Measurements from ENCODE around the gene PTPA.
"Not testable (repeated sequence)": the region's sequence is repeated elsewhere in the genome, so short reads cannot be mapped to it uniquely, and the experiment has no call there.

Gene PTPA

GRCh38 chr9:129113645-129114304, 2.6 kb downstream of the PTPA start:
- Histone ChIP-seq H3K27me3 (ENCODE audit: low read depth, low read length) (no peaks in the 10 kb centered on the region), H3K36me3 (ENCODE audit: control insufficient read depth in 1 of 2, insufficient read depth in 2 of 2, low read length in 2 of 2) (no peaks in the 10 kb centered on the region), H3K4me1 (ENCODE audit: control insufficient read depth in 1 of 2, insufficient read depth in 2 of 2, low read length in 2 of 2) (peaks cover 13 to 23% of the 10 kb centered on the region in 2 donors), H3K27ac (ENCODE audit: low read length) (no peak overlapping the region), H3K4me3 (ENCODE audit: low read depth in 1 of 2, low read length in 2 of 2) (no peak overlapping the region), H3K9me3 (ENCODE audit: control insufficient read depth in 1 of 2, low read length in 2 of 2) (no peaks in the 10 kb centered on the region)

- H3K4me1 ChIP-seq (ENCODE audit: control insufficient read depth in 1 of 2, insufficient read depth in 2 of 2, low read length in 2 of 2): peaks cover 0 to 5% of the 10 kb centered on the region in 2 donors
- peaks cover 13% of the 10 kb centered on the region in 2 donors for H3K36me3 ChIP-seq (ENCODE audit: control insufficient read depth in 1 of 2, insufficient read depth in 2 of 2, low read length in 2 of 2)
- no peaks in the 10 kb centered on the region for H3K27me3 ChIP-seq (ENCODE audit: low read depth, low read length)
- H3K4me3 ChIP-seq (ENCODE audit: low read depth in 1 of 2, low read length in 2 of 2): no peak overlapping the region
- no peak overlapping the region for H3K27ac ChIP-seq (ENCODE audit: low read length)
- H3K9me3 ChIP-seq (ENCODE audit: control insufficient read depth in 1 of 2, low read length in 2 of 2): no peaks in the 10 kb centered on the region
These were observed 7.6 kb downstream of the PTPA start for GRCh38 chr9:129118799-129119198.

- Histone ChIP-seq H3K36me3 (ENCODE audit: control insufficient read depth in 1 of 2, insufficient read depth in 2 of 2, low read length in 2 of 2) (peaks cover 19 to 26% of the 10 kb centered on the region in 2 donors), H3K27ac (ENCODE audit: low read length) (no peak overlapping the region), H3K4me1 (ENCODE audit: control insufficient read depth in 1 of 2, insufficient read depth in 2 of 2, low read length in 2 of 2) (no peaks in the 10 kb centered on the region), H3K27me3 (ENCODE audit: low read depth, low read length) (no peaks in the 10 kb centered on the region), H3K4me3 (ENCODE audit: low read depth in 1 of 2, low read length in 2 of 2) (no peak overlapping the region), H3K9me3 (ENCODE audit: control insufficient read depth in 1 of 2, low read length in 2 of 2) (no peaks in the 10 kb centered on the region)
These were observed 10.3 kb downstream of the PTPA start for GRCh38 chr9:129121483-129121882.

GRCh38 chr9:129122133-129122532, 10.9 kb downstream of the PTPA start:
- Histone ChIP-seq H3K4me3 (ENCODE audit: low read depth in 1 of 2, low read length in 2 of 2) (no peak overlapping the region), H3K27ac (ENCODE audit: low read length) (no peak overlapping the region)

GRCh38 chr9:129122976-129123375, 11.8 kb downstream of the PTPA start:
- H3K36me3 ChIP-seq (ENCODE audit: control insufficient read depth in 1 of 2, insufficient read depth in 2 of 2, low read length in 2 of 2): peaks cover 19 to 35% of the 10 kb centered on the region in 2 donors
- H3K4me1 ChIP-seq (ENCODE audit: control insufficient read depth in 1 of 2, insufficient read depth in 2 of 2, low read length in 2 of 2); H3K27ac ChIP-seq (ENCODE audit: low read length); H3K27me3 ChIP-seq (ENCODE audit: low read depth, low read length); H3K4me3 ChIP-seq (ENCODE audit: low read depth in 1 of 2, low read length in 2 of 2); H3K9me3 ChIP-seq (ENCODE audit: control insufficient read depth in 1 of 2, low read length in 2 of 2): not testable (repeated sequence)

More at GRCh38 chr9:129122133-129122532, 10.9 kb downstream of the PTPA start:
- H3K9me3 ChIP-seq (ENCODE audit: control insufficient read depth in 1 of 2, low read length in 2 of 2): no peaks in the 10 kb centered on the region
- peaks cover 19 to 27% of the 10 kb centered on the region in 2 donors for H3K36me3 ChIP-seq (ENCODE audit: control insufficient read depth in 1 of 2, insufficient read depth in 2 of 2, low read length in 2 of 2)
- no peaks in the 10 kb centered on the region for H3K4me1 ChIP-seq (ENCODE audit: control insufficient read depth in 1 of 2, insufficient read depth in 2 of 2, low read length in 2 of 2)
- H3K27me3 ChIP-seq (ENCODE audit: low read depth, low read length): no peaks in the 10 kb centered on the region

GRCh38 chr9:129124506-129125069, 13.4 kb downstream of the PTPA start:
- Histone ChIP-seq H3K9me3 (ENCODE audit: control insufficient read depth in 1 of 2, low read length in 2 of 2) (no peaks in the 10 kb centered on the region), H3K27me3 (ENCODE audit: low read depth, low read length) (no peaks in the 10 kb centered on the region), H3K4me3 (ENCODE audit: low read depth in 1 of 2, low read length in 2 of 2) (no peak overlapping the region), H3K27ac (ENCODE audit: low read length) (no peak overlapping the region), H3K36me3 (ENCODE audit: control insufficient read depth in 1 of 2, insufficient read depth in 2 of 2, low read length in 2 of 2) (peaks cover 24 to 41% of the 10 kb centered on the region in 2 donors), H3K4me1 (ENCODE audit: control insufficient read depth in 1 of 2, insufficient read depth in 2 of 2, low read length in 2 of 2) (no peaks in the 10 kb centered on the region)

- Histone ChIP-seq H3K36me3 (ENCODE audit: control insufficient read depth in 1 of 2, insufficient read depth in 2 of 2, low read length in 2 of 2) (peaks cover 28 to 46% of the 10 kb centered on the region in 2 donors), H3K27ac (ENCODE audit: low read length) (no peak overlapping the region), H3K9me3 (ENCODE audit: control insufficient read depth in 1 of 2, low read length in 2 of 2) (no peaks in the 10 kb centered on the region), H3K27me3 (ENCODE audit: low read depth, low read length) (no peaks in the 10 kb centered on the region), H3K4me3 (ENCODE audit: low read depth in 1 of 2, low read length in 2 of 2) (no peak overlapping the region), H3K4me1 (ENCODE audit: control insufficient read depth in 1 of 2, insufficient read depth in 2 of 2, low read length in 2 of 2) (no peaks in the 10 kb centered on the region)
These were observed 14.3 kb downstream of the PTPA start for GRCh38 chr9:129125478-129125877.

- no peak overlapping the region for H3K4me3 ChIP-seq (ENCODE audit: low read depth in 1 of 2, low read length in 2 of 2)
- peaks cover 22 to 33% of the 10 kb centered on the region in 2 donors for H3K36me3 ChIP-seq (ENCODE audit: control insufficient read depth in 1 of 2, insufficient read depth in 2 of 2, low read length in 2 of 2)
- H3K27me3 ChIP-seq (ENCODE audit: low read depth, low read length): no peaks in the 10 kb centered on the region
- no peaks in the 10 kb centered on the region for H3K4me1 ChIP-seq (ENCODE audit: control insufficient read depth in 1 of 2, insufficient read depth in 2 of 2, low read length in 2 of 2)
- no peaks in the 10 kb centered on the region for H3K9me3 ChIP-seq (ENCODE audit: control insufficient read depth in 1 of 2, low read length in 2 of 2)
- H3K27ac ChIP-seq (ENCODE audit: low read length): no peak overlapping the region
These were observed 15.8 kb downstream of the PTPA start for GRCh38 chr9:129126749-129127618.

- no peak overlapping the region for H3K27ac ChIP-seq (ENCODE audit: low read length)
- H3K4me3 ChIP-seq (ENCODE audit: low read depth in 1 of 2, low read length in 2 of 2): no peak overlapping the region
- H3K27me3 ChIP-seq (ENCODE audit: low read depth, low read length): no peaks in the 10 kb centered on the region
- no peaks in the 10 kb centered on the region for H3K4me1 ChIP-seq (ENCODE audit: control insufficient read depth in 1 of 2, insufficient read depth in 2 of 2, low read length in 2 of 2)
- H3K36me3 ChIP-seq (ENCODE audit: control insufficient read depth in 1 of 2, insufficient read depth in 2 of 2, low read length in 2 of 2): peaks cover 28 to 40% of the 10 kb centered on the region in 2 donors
- H3K9me3 ChIP-seq (ENCODE audit: control insufficient read depth in 1 of 2, low read length in 2 of 2): no peaks in the 10 kb centered on the region
These were observed 17.5 kb downstream of the PTPA start for GRCh38 chr9:129128689-129129088.

- not testable (repeated sequence) for H3K27ac ChIP-seq (ENCODE audit: low read length); H3K9me3 ChIP-seq (ENCODE audit: control insufficient read depth in 1 of 2, low read length in 2 of 2); H3K4me1 ChIP-seq (ENCODE audit: control insufficient read depth in 1 of 2, insufficient read depth in 2 of 2, low read length in 2 of 2); H3K4me3 ChIP-seq (ENCODE audit: low read depth in 1 of 2, low read length in 2 of 2); H3K27me3 ChIP-seq (ENCODE audit: low read depth, low read length)
- H3K36me3 ChIP-seq (ENCODE audit: control insufficient read depth in 1 of 2, insufficient read depth in 2 of 2, low read length in 2 of 2): peaks cover 29 to 34% of the 10 kb centered on the region in 2 donors
These were observed 19.1 kb downstream of the PTPA start for GRCh38 chr9:129130271-129130670.

- peaks cover 30 to 33% of the 10 kb centered on the region in 2 donors for H3K36me3 ChIP-seq (ENCODE audit: control insufficient read depth in 1 of 2, insufficient read depth in 2 of 2, low read length in 2 of 2)
- no peaks in the 10 kb centered on the region for H3K9me3 ChIP-seq (ENCODE audit: control insufficient read depth in 1 of 2, low read length in 2 of 2)
- no peak overlapping the region for H3K4me3 ChIP-seq (ENCODE audit: low read depth in 1 of 2, low read length in 2 of 2)
- no peaks in the 10 kb centered on the region for H3K27me3 ChIP-seq (ENCODE audit: low read depth, low read length)
- no peaks in the 10 kb centered on the region for H3K4me1 ChIP-seq (ENCODE audit: control insufficient read depth in 1 of 2, insufficient read depth in 2 of 2, low read length in 2 of 2)
- H3K27ac ChIP-seq (ENCODE audit: low read length): no peak overlapping the region
These were observed 19.6 kb downstream of the PTPA start for GRCh38 chr9:129130791-129131190.
